HG02678 (cell line): ENCODE measurements around the gene C22orf42.
"Not testable (repeated sequence)": the region's sequence is repeated elsewhere in the genome, so short reads cannot be mapped to it uniquely, and the experiment has no call there.

ENCODE experiments used
- ATAC-seq: cut with Tn5 transposase; IDR thresholded peaks from one replicate; pipeline ENCODE4 v1.9.1; 2021; ENCODE audit warnings: mild to moderate bottlenecking, moderate library complexity; ENCODE audit not compliant: unreplicated experiment

The C22orf42 gene

GRCh38 chr22:32158712-32159533 lies at the start of gene C22orf42:
Gene C22orf42, minus strand, starts transcription at chr22:32159303. Its CDS starts 88 bp downstream, at chr22:32159215.
- no peak for ATAC-seq

GRCh38 chr22:32208681-32209080 lies 49.6 kb upstream of the C22orf42 start:
- no peak for ATAC-seq

- no peak for ATAC-seq
Measured at GRCh38 chr22:32207971-32208480, 48.9 kb upstream of the C22orf42 start.

GRCh38 chr22:32206774-32207758 lies 48.0 kb upstream of the C22orf42 start:
- no peak for ATAC-seq

GRCh38 chr22:32205974-32206773 lies 47.1 kb upstream of the C22orf42 start:
- ATAC-seq, result no peak

- no peak for ATAC-seq
Measured at GRCh38 chr22:32204856-32205722, 46.0 kb upstream of the C22orf42 start, which contains the start of gene RFPL2. Gene RFPL2, minus strand, starts transcription at chr22:32205073. Its CDS starts 2,622 bp downstream, at chr22:32202451.

- ATAC-seq, result no peak
Measured at GRCh38 chr22:32204040-32204855, 45.1 kb upstream of the C22orf42 start.

- ATAC-seq, result no peak
Measured at GRCh38 chr22:32203181-32204039, 44.3 kb upstream of the C22orf42 start.

- ATAC-seq, result no peak
Measured at GRCh38 chr22:32202539-32203180, 43.6 kb upstream of the C22orf42 start.

GRCh38 chr22:32202161-32202538 lies 43.0 kb upstream of the C22orf42 start:
- no peak for ATAC-seq

- ATAC-seq, result no peak
Measured at GRCh38 chr22:32200752-32201151, 41.6 kb upstream of the C22orf42 start.

- ATAC-seq, result no peak
Measured at GRCh38 chr22:32199961-32200360, 40.9 kb upstream of the C22orf42 start.

- ATAC-seq, result no peak
Measured at GRCh38 chr22:32199341-32199740, 40.2 kb upstream of the C22orf42 start.

GRCh38 chr22:32197553-32198226 lies 38.6 kb upstream of the C22orf42 start:
- ATAC-seq, result not testable (repeated sequence)

- not testable (repeated sequence) for ATAC-seq
Measured at GRCh38 chr22:32195900-32196299, 36.8 kb upstream of the C22orf42 start.

GRCh38 chr22:32193346-32193745 lies 34.2 kb upstream of the C22orf42 start:
- ATAC-seq, result not testable (repeated sequence)

GRCh38 chr22:32191021-32191420 lies 31.9 kb upstream of the C22orf42 start:
- not testable (repeated sequence) for ATAC-seq
